ENCODE data around the gene BLTP2.

Gene BLTP2

GRCh38 chr17:28598389-28598788, 46.6 kb downstream of the BLTP2 start:
- DNase-seq = no peak

- peak in 1 of 2 donors; percentile 15 for DNase-seq
Measured at GRCh38 chr17:28597606-28598383, 47.2 kb downstream of the BLTP2 start.

Data from inflammatory macrophage (primary cell).